Measurements from ENCODE around the gene PLP1. TPM values are rescaled to one million over a fixed set of nuclear protein-coding genes. Genes with fewer than 3 reads are reported as not detected.
A peak's percentile ranks its signal among the peaks of the same experiment; 100 is the strongest.

Gene PLP1
- 100 to 1,000 TPM; 256 to 727 (median 404) TPM for total RNA-seq

- TF ChIP-seq POLR2A (IDR thresholded peaks at IDR 0.05) (peak in 1 of 2 donors; percentile 43), CTCF (IDR thresholded peaks at IDR 0.05) (no peak), EP300 (IDR thresholded peaks at IDR 0.05) (peak in 1 of 2 donors; percentile 80)
- Histone ChIP-seq H3K27ac (peak within 1 kb of the TSS; percentile 47 to 85 (median 71)), H3K27me3 (peaks cover 0 to 5% of the 10 kb centered on the region in 2 donors), H3K4me1 (no peaks in the 10 kb centered on the region), H3K4me3 (peak within 1 kb of the TSS; percentile 5 to 49 (median 35)), H3K36me3 (no peaks in the 10 kb centered on the region), H3K9me3 (no peaks in the 10 kb centered on the region)
- no peak for DNase-seq (ENCODE audit: low spot score in 2 of 2)
- 14 to 45% methylated on average over 2 of the region's 2 CpGs for WGBS, 2 donors
These were observed at the start of gene PLP1 for GRCh38 chrX:103776546-103776945. TSS of gene PLP1 (plus strand) at chrX:103776840. CDS start at chrX:103776996, 156 bp downstream.

- no peak for TF ChIP-seq POLR2A (IDR thresholded peaks at IDR 0.05)
- no peak for TF ChIP-seq CTCF (IDR thresholded peaks at IDR 0.05)
- no peak for TF ChIP-seq EP300 (IDR thresholded peaks at IDR 0.05)
- DNase-seq (ENCODE audit: low spot score in 2 of 2): no peak
- Histone ChIP-seq H3K27ac (no peak overlapping the region), H3K36me3 (no peaks in the 10 kb centered on the region), H3K27me3 (peaks cover 0 to 64% of the 10 kb centered on the region in 2 donors), H3K4me3 (no peak overlapping the region), H3K4me1 (peaks cover 0 to 10% (median 0%) of the 10 kb centered on the region in 4 donors), H3K9me3 (no peaks in the 10 kb centered on the region)
- 58 to 81% methylated on average over 4 of the region's 4 CpGs for WGBS, 2 donors
These were observed 49.5 kb upstream of the PLP1 start for GRCh38 chrX:103727115-103727514.

GRCh38 chrX:103729015-103729414, 47.6 kb upstream of the PLP1 start:
- Histone ChIP-seq H3K27ac (no peak overlapping the region), H3K36me3 (no peaks in the 10 kb centered on the region), H3K27me3 (peaks cover 0 to 52% of the 10 kb centered on the region in 2 donors), H3K9me3 (no peaks in the 10 kb centered on the region), H3K4me3 (no peak overlapping the region), H3K4me1 (peaks cover 0 to 10% (median 0%) of the 10 kb centered on the region in 4 donors)
- TF ChIP-seq POLR2A (IDR thresholded peaks at IDR 0.05) (no peak), EP300 (IDR thresholded peaks at IDR 0.05) (no peak), CTCF (IDR thresholded peaks at IDR 0.05) (no peak)
- no peak for DNase-seq (ENCODE audit: low spot score in 2 of 2)
- 56 to 58% methylated on average over 5 of the region's 5 CpGs for WGBS, 2 donors

- DNase-seq (ENCODE audit: low spot score in 2 of 2): no peak
- Histone ChIP-seq H3K9me3 (no peaks in the 10 kb centered on the region), H3K36me3 (no peaks in the 10 kb centered on the region), H3K4me1 (peaks cover 0 to 10% (median 0%) of the 10 kb centered on the region in 4 donors), H3K27me3 (peaks cover 0 to 39% of the 10 kb centered on the region in 2 donors), H3K4me3 (no peak overlapping the region), H3K27ac (no peak overlapping the region)
- WGBS, 2 donors: 58 to 74% methylated on average over 3 of the region's 3 CpGs
- no peak for TF ChIP-seq EP300 (IDR thresholded peaks at IDR 0.05)
- TF ChIP-seq POLR2A (IDR thresholded peaks at IDR 0.05): no peak
- no peak for TF ChIP-seq CTCF (IDR thresholded peaks at IDR 0.05)
These were observed 46.4 kb upstream of the PLP1 start for GRCh38 chrX:103730147-103730795.

- Histone ChIP-seq H3K4me3 (no peak overlapping the region), H3K27me3 (peaks cover 0 to 39% of the 10 kb centered on the region in 2 donors), H3K9me3 (no peaks in the 10 kb centered on the region), H3K4me1 (peaks cover 0 to 10% (median 0%) of the 10 kb centered on the region in 4 donors), H3K27ac (peak overlapping the region in 1 of 4 donors; percentile 43), H3K36me3 (no peaks in the 10 kb centered on the region)
- no peak for TF ChIP-seq POLR2A (IDR thresholded peaks at IDR 0.05)
- TF ChIP-seq CTCF (IDR thresholded peaks at IDR 0.05): no peak
- TF ChIP-seq EP300 (IDR thresholded peaks at IDR 0.05): no peak
- WGBS, 2 donors: 24 to 41% methylated on average over 8 of the region's 8 CpGs
- DNase-seq (ENCODE audit: low spot score in 2 of 2): peak; percentile 6 to 13
These were observed 45.7 kb upstream of the PLP1 start for GRCh38 chrX:103730796-103731493.
